ENCODE results near the gene DUSP18. TPM values are rescaled to one million over a fixed set of nuclear protein-coding genes. Genes with fewer than 3 reads are reported as not detected.
"Not testable (repeated sequence)": the region's sequence is repeated elsewhere in the genome, so short reads cannot be mapped to it uniquely, and the experiment has no call there.

The DUSP18 gene
- total RNA-seq, 1 experiment from 2014 or later, result 4.3 TPM

DNA sequence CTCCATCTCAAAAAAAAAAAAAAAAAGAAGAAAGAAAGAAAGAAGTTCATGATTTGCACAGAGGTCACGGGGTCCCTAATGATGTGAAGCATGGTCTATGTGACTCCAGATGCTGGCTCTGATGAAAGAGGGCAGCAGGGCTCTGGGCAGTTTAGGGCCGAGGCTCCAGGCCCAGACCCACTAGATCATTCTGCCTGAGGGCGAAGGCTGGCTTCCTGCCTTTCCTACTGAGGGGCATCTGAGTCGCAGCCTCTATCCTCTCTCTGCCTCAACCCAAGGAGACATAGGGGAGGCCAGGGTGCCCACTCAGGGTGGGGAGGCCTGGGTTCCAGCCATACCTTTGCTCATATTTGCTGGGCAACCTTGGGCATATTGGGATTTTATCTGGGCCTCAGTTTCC, 27.3 kb downstream of the DUSP18 start:
- no peak for DNase-seq (ENCODE audit: low read depth)

DNA sequence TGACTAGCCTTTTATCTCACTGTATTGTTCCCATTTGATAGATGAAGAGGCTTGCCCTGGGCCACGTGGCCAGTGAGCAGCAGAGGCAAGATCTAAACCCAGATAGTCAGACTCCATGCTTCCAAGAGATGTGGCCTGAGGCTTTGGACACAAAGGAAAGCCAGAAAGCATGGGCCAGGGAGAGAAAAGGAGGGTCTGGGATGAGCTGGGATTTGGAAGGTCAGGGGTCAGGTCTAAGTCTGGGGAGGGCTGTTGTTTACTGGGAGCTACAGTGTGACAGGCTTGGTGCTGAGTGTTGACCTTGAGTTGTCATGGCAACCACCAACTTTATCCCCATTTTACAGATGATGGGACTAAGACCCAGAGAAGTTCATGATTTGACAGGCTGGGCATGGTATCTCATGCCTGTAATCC, 30.0 kb downstream of the DUSP18 start:
- DNase-seq (ENCODE audit: low read depth), result no peak

DNA sequence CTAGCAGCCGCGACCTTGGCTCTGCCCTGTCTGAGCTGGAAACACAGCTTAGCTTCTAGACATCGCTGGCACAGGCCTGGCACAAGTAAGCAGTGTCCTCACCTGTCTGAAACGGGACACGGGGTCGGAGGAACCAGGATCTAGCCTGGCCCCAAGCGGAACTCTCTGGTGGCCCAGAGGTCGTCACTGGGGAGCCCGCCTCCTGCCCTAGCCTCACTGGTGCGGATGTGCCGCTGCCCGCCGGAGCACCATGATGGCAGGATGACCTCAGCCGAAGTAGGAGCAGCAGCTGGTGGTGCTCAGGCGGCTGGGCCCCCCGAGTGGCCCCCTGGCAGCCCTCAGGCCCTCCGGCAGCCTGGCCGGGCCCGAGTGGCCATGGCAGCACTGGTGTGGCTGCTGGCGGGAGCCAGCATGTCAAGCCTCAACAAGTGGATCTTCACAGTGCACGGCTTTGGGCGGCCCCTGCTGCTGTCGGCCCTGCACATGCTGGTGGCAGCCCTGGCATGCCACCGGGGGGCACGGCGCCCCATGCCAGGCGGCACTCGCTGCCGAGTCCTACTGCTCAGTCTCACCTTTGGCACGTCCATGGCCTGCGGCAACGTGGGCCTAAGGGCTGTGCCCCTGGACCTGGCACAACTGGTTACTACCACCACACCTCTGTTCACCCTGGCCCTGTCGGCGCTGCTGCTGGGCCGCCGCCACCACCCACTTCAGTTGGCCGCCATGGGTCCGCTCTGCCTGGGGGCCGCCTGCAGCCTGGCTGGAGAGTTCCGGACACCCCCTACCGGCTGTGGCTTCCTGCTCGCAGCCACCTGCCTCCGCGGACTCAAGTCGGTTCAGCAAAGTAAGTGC, 31.2 kb downstream of the DUSP18 start:
- peak; percentile 62 for DNase-seq (ENCODE audit: low read depth)

DNA sequence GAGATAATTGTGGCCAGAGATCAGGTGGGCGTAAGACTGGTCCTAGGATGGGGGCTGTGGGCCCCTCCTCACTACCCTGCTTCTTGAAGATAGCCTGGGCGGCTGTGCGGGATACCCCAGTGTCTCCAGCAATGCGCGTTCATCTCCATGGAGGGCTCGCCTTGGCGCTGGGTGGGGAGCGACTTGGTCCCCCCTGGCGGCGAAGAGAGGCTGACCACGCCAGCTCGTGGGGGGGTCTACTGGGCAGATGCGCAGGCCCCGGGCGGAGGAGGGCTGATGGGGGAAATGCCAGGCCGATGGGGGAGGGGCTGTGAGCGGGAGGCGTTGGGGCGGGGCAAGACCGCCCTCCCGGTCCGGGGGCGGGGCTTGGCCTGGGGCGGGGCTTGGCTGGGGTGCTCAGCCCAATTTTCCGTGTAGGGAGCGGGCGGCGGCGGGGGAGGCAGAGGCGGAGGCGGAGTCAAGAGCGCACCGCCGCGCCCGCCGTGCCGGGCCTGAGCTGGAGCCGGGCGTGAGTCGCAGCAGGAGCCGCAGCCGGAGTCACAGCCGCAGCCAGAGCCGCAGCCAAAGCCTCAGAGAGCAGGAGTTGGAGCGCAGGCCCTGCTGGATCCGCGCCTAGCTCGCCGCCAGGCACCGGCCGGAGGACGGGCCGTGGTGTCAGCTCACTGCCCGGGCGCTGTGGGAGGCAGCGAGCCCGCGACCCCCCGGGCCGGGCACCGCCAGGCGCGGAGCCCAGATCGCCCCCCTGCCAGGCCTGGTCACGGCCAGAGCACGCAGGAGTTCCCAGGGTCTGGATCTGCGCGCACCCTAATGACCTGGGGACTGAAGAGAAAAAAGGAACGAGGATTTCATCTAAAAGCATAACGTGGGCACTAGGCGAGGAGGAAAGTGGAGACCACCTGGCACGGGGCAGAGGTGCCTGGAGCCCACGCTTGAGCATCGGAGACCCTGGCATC, 32.1 kb downstream of the DUSP18 start, which contains the start of gene SLC35E4:
TSS of gene SLC35E4 (plus strand) at position 509 of the 953 bp plus-strand sequence. CDS start 670 bp downstream, outside the sequence.
- peak; percentile 95 for DNase-seq (ENCODE audit: low read depth)

DNA sequence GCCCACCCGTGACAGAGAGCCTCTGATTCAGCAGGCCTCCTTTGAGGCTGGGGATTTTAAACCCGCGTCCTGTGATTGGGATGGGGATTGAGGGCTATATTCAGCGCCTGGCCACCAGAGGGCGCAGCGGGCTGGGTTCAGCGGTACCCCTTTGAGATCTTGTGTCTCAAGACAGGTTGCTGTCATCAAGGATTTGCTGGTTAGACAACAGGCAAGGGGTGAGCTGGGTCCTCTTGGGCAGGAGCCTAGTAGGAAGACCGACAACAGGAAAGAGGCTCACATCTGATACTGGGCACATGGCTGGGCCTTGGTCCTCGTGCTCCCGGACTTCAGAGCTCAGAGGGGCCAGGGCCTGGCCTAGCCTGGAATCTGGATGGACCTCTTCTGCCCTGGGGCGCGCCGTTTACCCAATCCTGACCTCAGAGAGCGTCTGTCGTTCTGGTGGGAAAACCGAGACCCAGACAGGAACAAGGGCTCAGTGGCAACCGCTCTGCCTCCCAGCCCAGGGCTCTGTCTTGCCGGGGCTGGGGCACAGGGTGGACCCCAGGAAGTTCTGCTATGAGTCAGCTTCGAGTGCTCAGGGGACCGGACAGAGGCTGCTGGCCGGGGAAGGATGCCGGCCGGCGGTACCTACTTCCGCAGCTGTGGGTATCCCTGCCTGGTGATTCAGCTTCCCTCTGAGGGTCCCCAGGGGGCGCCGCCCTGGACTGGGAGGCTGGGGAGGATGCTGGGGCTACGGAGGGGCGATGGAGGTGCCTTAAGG, 33.0 kb downstream of the DUSP18 start:
- DNase-seq (ENCODE audit: low read depth), result peak; percentile 89

DNA sequence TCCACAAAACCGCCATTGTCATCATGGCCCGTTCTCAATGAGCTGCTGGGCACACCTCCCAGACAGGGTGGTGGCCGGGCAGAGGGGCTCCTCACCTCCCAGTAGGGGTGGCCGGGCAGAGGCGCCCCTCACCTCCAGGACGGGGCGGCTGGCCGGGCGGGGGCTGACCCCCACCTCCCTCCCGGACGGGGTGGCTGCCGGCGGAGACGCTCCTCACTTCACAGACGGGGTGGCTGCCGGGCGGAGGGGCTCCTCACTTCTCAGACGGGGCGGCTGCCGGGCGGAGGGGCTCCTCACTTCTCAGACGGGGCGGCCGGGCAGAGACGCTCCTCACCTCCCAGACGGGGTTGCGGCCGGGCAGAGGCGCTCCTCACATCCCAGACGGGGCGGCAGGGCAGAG, 36.2 kb downstream of the DUSP18 start:
- not testable (repeated sequence) for DNase-seq (ENCODE audit: low read depth)

DNA sequence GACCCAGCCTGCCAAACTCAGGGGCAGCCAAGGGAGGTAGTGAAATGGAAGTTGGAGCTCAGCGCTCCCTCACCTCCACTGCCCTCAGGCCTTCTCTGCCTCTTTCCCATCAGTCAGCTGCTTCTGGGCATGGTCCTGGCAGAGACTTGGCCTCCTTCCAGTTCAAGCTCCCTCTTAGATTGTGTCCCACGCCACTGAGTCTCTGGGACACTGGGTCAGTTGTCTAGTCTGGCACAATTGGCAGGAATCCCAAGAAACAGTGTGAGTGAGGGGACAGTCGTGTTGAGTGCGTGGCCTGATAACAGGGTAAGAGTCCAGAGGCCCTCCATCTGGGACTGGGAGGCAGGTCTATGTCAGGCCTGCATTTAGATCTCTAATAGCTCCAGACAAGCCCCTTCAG, 39.2 kb downstream of the DUSP18 start:
- no peak for DNase-seq (ENCODE audit: low read depth)

DNA sequence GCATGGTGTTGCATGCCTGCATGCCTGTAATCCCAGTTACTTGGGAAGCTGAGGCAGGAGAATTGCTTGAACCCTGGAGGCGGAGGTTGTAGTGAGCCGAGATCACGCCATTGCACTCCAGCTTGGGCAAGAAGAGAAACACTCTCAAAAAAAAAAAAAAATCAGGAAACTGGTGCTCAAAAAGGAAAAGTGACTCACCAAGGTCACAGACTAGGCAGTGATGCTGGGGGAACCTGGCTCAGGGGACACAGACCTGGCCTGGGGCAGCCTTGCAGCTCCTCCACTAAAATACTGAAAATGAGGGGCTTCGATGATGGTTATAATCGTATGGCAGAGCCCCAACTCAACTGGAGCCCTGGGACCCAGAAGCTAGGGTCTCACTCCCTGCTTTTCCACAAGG, 40.2 kb downstream of the DUSP18 start:
- no peak for DNase-seq (ENCODE audit: low read depth)

DNA sequence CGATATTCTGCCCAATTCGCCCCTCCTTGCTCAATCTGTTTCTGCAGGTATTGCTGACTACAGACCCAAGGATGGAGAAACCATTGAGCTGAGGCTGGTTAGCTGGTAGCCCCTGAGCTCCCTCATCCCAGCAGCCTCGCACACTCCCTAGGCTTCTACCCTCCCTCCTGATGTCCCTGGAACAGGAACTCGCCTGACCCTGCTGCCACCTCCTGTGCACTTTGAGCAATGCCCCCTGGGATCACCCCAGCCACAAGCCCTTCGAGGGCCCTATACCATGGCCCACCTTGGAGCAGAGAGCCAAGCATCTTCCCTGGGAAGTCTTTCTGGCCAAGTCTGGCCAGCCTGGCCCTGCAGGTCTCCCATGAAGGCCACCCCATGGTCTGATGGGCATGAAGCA, 41.3 kb downstream of the DUSP18 start:
- DNase-seq (ENCODE audit: low read depth), result no peak

DNA sequence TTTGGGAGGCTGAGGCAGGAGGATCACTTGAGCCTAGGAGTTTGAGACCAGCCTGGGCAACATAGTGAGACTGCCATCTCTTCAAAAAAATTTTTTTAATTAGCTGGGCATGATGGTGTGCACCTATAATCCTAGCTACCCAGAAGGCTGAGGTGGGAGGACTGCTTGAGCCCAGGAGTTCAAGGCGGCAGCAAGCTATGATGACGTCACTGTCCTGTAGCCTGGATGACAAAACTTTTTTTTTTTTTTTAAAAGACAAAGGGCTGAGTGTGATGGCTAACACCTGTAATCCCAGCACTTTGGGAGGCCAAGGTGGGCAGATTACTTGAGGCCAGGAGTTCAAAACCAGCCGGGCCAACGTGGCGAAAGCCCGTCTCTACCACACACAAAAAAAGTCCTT, 47.8 kb downstream of the DUSP18 start:
- DNase-seq (ENCODE audit: low read depth), result not testable (repeated sequence)

DNA sequence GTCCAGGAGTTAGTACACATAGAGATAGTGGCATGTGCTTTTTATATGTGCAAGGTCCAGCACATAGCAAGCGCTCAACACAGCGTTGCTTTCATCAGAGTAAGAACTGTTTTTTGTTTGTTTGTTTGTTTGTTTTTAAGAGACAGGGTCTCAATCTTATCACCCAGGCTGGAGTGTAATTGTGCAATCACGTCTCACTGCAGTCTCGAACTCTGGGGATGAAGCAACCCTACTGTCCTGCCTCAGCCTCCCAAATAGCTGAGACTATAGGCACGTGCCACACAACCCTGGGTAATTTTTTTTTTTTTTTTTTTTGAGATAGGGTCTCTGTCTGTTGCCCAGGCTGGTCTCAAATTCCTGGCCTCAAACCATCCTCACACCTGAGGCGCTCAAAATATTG, 49.9 kb downstream of the DUSP18 start:
- DNase-seq (ENCODE audit: low read depth), result no peak

DNA sequence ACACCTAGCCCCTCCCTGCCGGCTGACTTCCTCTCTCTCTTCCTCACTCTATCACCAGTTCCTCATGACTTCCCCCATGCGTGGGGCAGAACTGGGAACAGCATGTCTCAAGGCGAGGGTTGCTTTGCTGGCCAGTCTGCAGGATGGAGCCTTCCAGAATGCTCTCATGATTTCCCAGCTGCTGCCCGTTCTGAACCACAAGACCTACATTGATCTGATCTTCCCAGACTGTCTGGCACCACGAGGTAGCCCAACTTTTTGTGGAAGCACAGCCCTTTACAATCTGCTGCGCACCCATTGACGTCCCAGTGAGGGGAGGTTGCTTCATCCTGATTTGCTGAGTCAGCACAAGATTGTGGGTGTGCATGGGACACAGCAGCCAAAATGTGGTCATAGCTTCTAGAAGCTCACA, 52.1 kb downstream of the DUSP18 start:
- no peak for DNase-seq (ENCODE audit: low read depth)

DNA sequence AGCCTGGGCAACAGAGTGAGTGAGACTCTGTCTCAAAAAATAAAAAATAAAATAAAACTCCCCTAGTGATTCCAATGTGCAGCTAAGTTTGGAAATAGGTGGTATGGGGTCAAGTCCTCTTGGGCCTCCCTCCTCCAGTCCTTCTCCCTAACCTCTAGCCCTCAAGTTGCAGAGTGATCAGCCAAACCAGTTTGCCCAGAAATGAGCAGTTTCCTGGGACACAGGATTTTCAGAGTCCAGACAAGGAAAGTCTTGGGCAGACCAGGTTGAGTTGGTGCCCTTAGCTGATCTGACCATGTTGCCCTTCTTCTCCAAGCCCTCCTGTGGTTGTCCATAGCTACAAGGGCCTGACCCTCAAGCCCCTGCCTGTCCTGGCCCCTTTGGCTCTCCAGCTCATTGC, 52.8 kb downstream of the DUSP18 start:
- no peak for DNase-seq (ENCODE audit: low read depth)

DNA sequence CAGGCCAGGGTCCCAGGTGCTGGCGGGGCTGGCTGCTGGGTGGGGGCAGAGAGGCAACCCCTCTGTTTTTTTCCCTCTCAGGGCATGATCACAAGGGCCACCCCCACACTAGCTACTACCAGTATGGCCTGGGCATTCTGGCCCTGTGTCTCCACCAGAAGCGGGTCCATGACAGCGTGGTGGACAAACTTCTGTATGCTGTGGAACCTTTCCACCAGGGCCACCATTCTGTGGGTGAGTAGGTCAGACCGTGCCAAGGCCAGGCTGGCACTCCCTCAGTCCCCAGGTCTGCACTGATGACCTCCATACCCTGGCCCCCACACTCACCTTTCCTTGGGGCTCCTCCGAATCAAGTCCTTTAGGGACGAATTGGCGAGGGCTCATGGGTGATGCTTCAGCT, 53.4 kb downstream of the DUSP18 start:
- no peak for DNase-seq (ENCODE audit: low read depth)

DNA sequence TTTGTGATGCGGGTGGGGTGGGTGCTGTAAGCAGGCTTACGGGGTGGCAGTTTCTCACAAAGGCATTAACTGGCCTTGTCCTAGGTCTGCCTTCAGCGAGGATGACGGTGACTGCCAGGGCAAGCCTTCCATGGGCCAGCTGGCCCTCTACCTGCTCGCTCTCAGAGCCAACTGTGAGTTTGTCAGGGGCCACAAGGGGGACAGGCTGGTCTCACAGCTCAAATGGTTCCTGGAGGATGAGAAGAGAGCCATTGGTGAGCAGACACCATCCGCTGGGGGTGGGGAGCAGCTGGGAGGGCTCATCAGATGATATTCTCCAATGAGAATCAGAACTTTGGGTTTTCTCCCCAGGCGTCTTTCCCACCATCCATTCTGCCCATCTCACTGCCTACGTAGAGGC, 54.9 kb downstream of the DUSP18 start:
- no peak for DNase-seq (ENCODE audit: low read depth)

Other genes starting within 250 kb of the DUSP18 start
- gene MTFP1, start 242.1 kb downstream of the DUSP18 start, total RNA-seq (2014; rRNA removed; shearing (Covaris generic)), result 57.8 and 84.1 TPM in 2 replicates
- gene SEC14L3, start 195.9 kb downstream of the DUSP18 start, total RNA-seq (2014; rRNA removed; shearing (Covaris generic)), result not detected in 2 replicates
- 0.09 and 0.17 TPM in 2 replicates for gene SEC14L4, start 162.2 kb downstream of the DUSP18 start, total RNA-seq (2014; rRNA removed; shearing (Covaris generic))
- 0.03 and 0.06 TPM in 2 replicates for gene SEC14L6, start 121.1 kb downstream of the DUSP18 start, total RNA-seq (2014; rRNA removed; shearing (Covaris generic))
- gene GAL3ST1, start 93.2 kb downstream of the DUSP18 start, total RNA-seq (2014; rRNA removed; shearing (Covaris generic)), result 0.12 and 0.29 TPM in 2 replicates
- 162 and 172 TPM in 2 replicates for gene PES1, start 76.0 kb downstream of the DUSP18 start, total RNA-seq (2014; rRNA removed; shearing (Covaris generic))
- gene TCN2, start 60.7 kb downstream of the DUSP18 start, total RNA-seq (2014; rRNA removed; shearing (Covaris generic)), result 0.12 and 2.0 TPM in 2 replicates
- gene SLC35E4, start 32.1 kb downstream of the DUSP18 start, total RNA-seq (2014; rRNA removed; shearing (Covaris generic)), result 8.2 and 11.4 TPM in 2 replicates
- 0.60 and 0.97 TPM in 2 replicates for gene OSBP2, start 27.0 kb upstream of the DUSP18 start, total RNA-seq (2014; rRNA removed; shearing (Covaris generic))